SK-N-DZ (cell line): Measurements from ENCODE around the gene CHSY1.

Experiments used
- DNase-seq: peaks from one replicate; pipeline ENCODE4 v3.0.0-alpha.2; 2015; ENCODE audit warnings: low spot score

Gene CHSY1

GRCh38 chr15:101267320-101268104 lies 15.7 kb upstream of the CHSY1 start:
- no peak for DNase-seq

- DNase-seq = no peak
Measured at GRCh38 chr15:101266787-101267186, 14.9 kb upstream of the CHSY1 start.

GRCh38 chr15:101266034-101266433 lies 14.2 kb upstream of the CHSY1 start:
- peak; percentile 63 for DNase-seq

- no peak for DNase-seq
Measured at GRCh38 chr15:101264911-101265641, 13.2 kb upstream of the CHSY1 start.

GRCh38 chr15:101264011-101264410 lies 12.2 kb upstream of the CHSY1 start:
- no peak for DNase-seq

- no peak for DNase-seq
Measured at GRCh38 chr15:101262551-101262950, 10.7 kb upstream of the CHSY1 start.

- DNase-seq = peak; percentile 67
Measured at GRCh38 chr15:101258238-101259144, 6.6 kb upstream of the CHSY1 start.

GRCh38 chr15:101256757-101257156 lies 4.9 kb upstream of the CHSY1 start:
- DNase-seq = no peak

GRCh38 chr15:101255615-101256241 lies 3.9 kb upstream of the CHSY1 start:
- no peak for DNase-seq

GRCh38 chr15:101255051-101255395 lies 3.2 kb upstream of the CHSY1 start:
- DNase-seq = no peak

GRCh38 chr15:101254157-101255050 lies 2.6 kb upstream of the CHSY1 start:
- no peak for DNase-seq

GRCh38 chr15:101252836-101253235 lies 988 bp upstream of the CHSY1 start:
- no peak for DNase-seq

GRCh38 chr15:101250873-101251829 lies 697 bp downstream of the CHSY1 start:
- no peak for DNase-seq

GRCh38 chr15:101250341-101250831 lies 1.5 kb downstream of the CHSY1 start:
- no peak for DNase-seq

GRCh38 chr15:101248274-101248673 lies 3.6 kb downstream of the CHSY1 start:
- DNase-seq = no peak

GRCh38 chr15:101246824-101247745 lies 4.8 kb downstream of the CHSY1 start:
- no peak for DNase-seq

- no peak for DNase-seq
Measured at GRCh38 chr15:101246391-101246790, 5.5 kb downstream of the CHSY1 start.
